GM23338 (cell line): Measurements from ENCODE around the gene EYA3. TPM values are rescaled to one million over a fixed set of nuclear protein-coding genes. Genes with fewer than 3 reads are reported as not detected.

Source experiments
- ATAC-seq: fragments of 200-7000 bp; cut with Tn5 transposase; 3 replicates; pipeline ENCODE4 v1.9.1; 2020
- DNase-seq: peaks from one replicate; pipeline ENCODE4 v3.0.0-alpha.2; 2015; ENCODE audit warnings: low spot score
- H2AFZ ChIP-seq: fragments of 200-600 bp; sonication (generic); 2 replicates; pipeline ENCODE4 v1.8.0; 2016; ENCODE audit warnings: antibody characterized with exemption, mild to moderate bottlenecking, moderate library complexity
- H3F3A ChIP-seq: fragments of 200-600 bp; sonication (generic); replicated peaks from 2 replicates; pipeline ENCODE4 v1.8.0; 2017; ENCODE audit warnings: antibody characterized with exemption, mixed run types, low read depth
- H3K27ac ChIP-seq: fragments of 200-600 bp; sonication (generic); 2 replicates; pipeline ENCODE4 v1.6.1; 2016; ENCODE audit warnings: low read depth
- H3K27me3 ChIP-seq: fragments of 200-600 bp; sonication (generic); 2 replicates; pipeline ENCODE4 v1.8.0; 2016; ENCODE audit warnings: mild to moderate bottlenecking, mixed run types, moderate library complexity; ENCODE audit not compliant: insufficient read depth
- H3K36me3 ChIP-seq: fragments of 200-600 bp; sonication (generic); 2 replicates; pipeline ENCODE4 v1.8.0; 2016; ENCODE audit warnings: mild to moderate bottlenecking; ENCODE audit not compliant: insufficient read depth
- H3K4me1 ChIP-seq: fragments of 200-600 bp; sonication (generic); 2 replicates; pipeline ENCODE4 v1.8.0; 2016; ENCODE audit warnings: mild to moderate bottlenecking, moderate library complexity; ENCODE audit not compliant: insufficient read depth
- H3K4me2 ChIP-seq: fragments of 200-600 bp; sonication (generic); 2 replicates; pipeline ENCODE4 v1.7.1; 2017; ENCODE audit warnings: mixed run types
- H3K4me3 ChIP-seq: fragments of 200-600 bp; sonication (generic); 2 replicates; pipeline ENCODE4 v1.6.1; 2016; ENCODE audit warnings: mixed run types
- H3K79me2 ChIP-seq: fragments of 200-600 bp; sonication (generic); replicated peaks from 2 replicates; pipeline ENCODE4 v1.8.0; 2017; ENCODE audit warnings: mild to moderate bottlenecking; ENCODE audit not compliant: insufficient read depth
- H3K9me2 ChIP-seq: fragments of 200-600 bp; sonication (generic); 2 replicates; pipeline ENCODE4 v1.8.0; 2017; ENCODE audit not compliant: insufficient read depth
- H4K20me1 ChIP-seq: fragments of 200-600 bp; sonication (generic); replicated peaks from 2 replicates; pipeline ENCODE4 v1.8.0; 2017; ENCODE audit warnings: mild to moderate bottlenecking; ENCODE audit not compliant: insufficient read depth
- H3K27ac Mint-ChIP-seq: 2 replicates; pipeline ENCODE4 v1.8.0; 2020; ENCODE audit warnings: inconsistent platforms, mild to moderate bottlenecking, moderate library complexity, mixed read lengths
- H3K27me3 Mint-ChIP-seq: 3 replicates; pipeline ENCODE4 v1.8.0; 2022; ENCODE audit warnings: low read depth, mild to moderate bottlenecking, moderate library complexity, mixed read lengths, inconsistent platforms; ENCODE audit not compliant: insufficient read depth, poor library complexity
- H3K36me3 Mint-ChIP-seq: 3 replicates; pipeline ENCODE4 v1.8.0; 2021; ENCODE audit warnings: low read depth, mild to moderate bottlenecking, inconsistent platforms, moderate library complexity, mixed read lengths
- H3K4me1 Mint-ChIP-seq: 3 replicates; pipeline ENCODE4 v1.8.0; 2020; ENCODE audit warnings: mild to moderate bottlenecking, inconsistent platforms, mixed read lengths
- H3K4me3 Mint-ChIP-seq: 3 replicates; pipeline ENCODE4 v1.8.0; 2021; ENCODE audit warnings: moderate library complexity, mild to moderate bottlenecking, inconsistent platforms, mixed read lengths
- H3K9me3 Mint-ChIP-seq: 3 replicates; pipeline ENCODE4 v1.8.0; 2020; ENCODE audit warnings: moderate library complexity, mild to moderate bottlenecking, inconsistent platforms, mixed read lengths
- NANOG ChIP-seq: IDR thresholded peaks from 2 replicates; pipeline ENCODE4 v1.6.1; 2016; ENCODE audit warnings: antibody characterized with exemption, borderline replicate concordance
- ZNF114 ChIP-seq: fragments of 250-450 bp; sonication (Bioruptor Pico); IDR thresholded peaks from 2 replicates; pipeline ENCODE4 v1.5.0; 2020; ENCODE audit warnings: mild to moderate bottlenecking, moderate library complexity
- ZNF462 ChIP-seq: fragments of 250-450 bp; sonication (Bioruptor Pico); IDR thresholded peaks from 2 replicates; pipeline ENCODE4 v1.5.0; 2020; ENCODE audit warnings: mild to moderate bottlenecking, moderate library complexity
- polyA plus RNA-seq: library from polyadenylated mRNA; unstranded; fragments of >200 nt; fragmentation: Nextera tagmentation; extraction: Ambion mirVana; gene quantifications from 2 replicates; pipeline ENCODE4 v1.2.1, GENCODE V29; 2016
- total RNA-seq: library from RNA; depleted of rRNA; stranded (reverse); fragments of >200 nt; shearing (Covaris generic); gene quantifications from 2 replicates; pipeline ENCODE4 v1.2.3, GENCODE V29; 2014
- TF ChIP-seq, protein P1 (sequence below): IDR thresholded peaks from 2 replicates; pipeline ENCODE4 v1.6.1; 2016; ENCODE audit warnings: antibody characterized with exemption
- TF ChIP-seq, protein P2 (sequence below), 2 experiments: fragments of 200-600 bp in 1 of 2; sonication (generic) in 1 of 2; conservative IDR thresholded peaks; 2 replicates each; pipeline versions ENCODE4 v1.5.1 to v1.6.1; 2016 to 2017; ENCODE audit warnings: antibody characterized with exemption in 2 of 2, low read depth in 2 of 2, mild to moderate bottlenecking in 2 of 2, moderate library complexity in 1 of 2

EYA3 gene
- total and polyA plus RNA-seq, 2 experiments from 2014 or later = 12.5 to 33.6 TPM

DNA sequence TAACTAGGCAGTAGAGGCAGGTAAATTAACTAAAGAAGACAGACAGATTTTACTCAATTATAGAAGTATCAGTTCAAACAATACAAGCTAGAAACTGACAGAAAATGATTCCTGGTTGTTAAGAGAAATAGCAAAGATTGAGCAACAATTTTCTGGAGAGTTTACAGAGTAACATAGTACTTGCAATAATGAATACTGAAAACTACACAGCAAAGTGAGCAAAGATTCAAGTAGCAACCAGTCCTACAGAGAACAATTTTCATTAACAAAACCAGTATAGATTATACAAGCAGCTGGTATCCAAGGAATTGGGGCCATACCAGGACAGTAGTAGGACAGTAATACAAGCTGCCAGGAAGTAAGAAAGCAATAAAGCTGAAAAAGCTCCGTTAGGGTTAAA, 37.6 kb downstream of the EYA3 start:
- H3K27ac ChIP-seq = no peak overlapping the region
- Mint-ChIP-seq H3K36me3 (peaks cover 7% of the 10 kb centered on the region; the same call in 2 of the 3 replicates), H3K27ac (no peak overlapping the region), H3K4me1 (peaks cover 5% of the 10 kb centered on the region; the same call in 2 of the 3 replicates), H3K9me3 (no peaks in the 10 kb centered on the region), H3K27me3 (no peaks in the 10 kb centered on the region), H3K4me3 (no peak overlapping the region)
- no peaks in the 10 kb centered on the region for H3K79me2 ChIP-seq
- H3K36me3 ChIP-seq = no peaks in the 10 kb centered on the region
- H3K4me3 ChIP-seq = no peak overlapping the region
- H3K27me3 ChIP-seq = no peaks in the 10 kb centered on the region
- H3K4me1 ChIP-seq = peaks cover 2% of the 10 kb centered on the region; the same call in 1 of the 2 replicates
- no peak overlapping the region for H2AFZ ChIP-seq
- no peak overlapping the region for H3K4me2 ChIP-seq
- no peak for ATAC-seq
- no peaks in the 10 kb centered on the region for H3K9me2 ChIP-seq
- H3F3A ChIP-seq = no peaks in the 10 kb centered on the region
- TF ChIP-seq ZNF462 (no peak), ZNF114 (no peak)
- no peak for DNase-seq
- H4K20me1 ChIP-seq = no peaks in the 10 kb centered on the region; the same call in 1 of the 2 replicates

DNA sequence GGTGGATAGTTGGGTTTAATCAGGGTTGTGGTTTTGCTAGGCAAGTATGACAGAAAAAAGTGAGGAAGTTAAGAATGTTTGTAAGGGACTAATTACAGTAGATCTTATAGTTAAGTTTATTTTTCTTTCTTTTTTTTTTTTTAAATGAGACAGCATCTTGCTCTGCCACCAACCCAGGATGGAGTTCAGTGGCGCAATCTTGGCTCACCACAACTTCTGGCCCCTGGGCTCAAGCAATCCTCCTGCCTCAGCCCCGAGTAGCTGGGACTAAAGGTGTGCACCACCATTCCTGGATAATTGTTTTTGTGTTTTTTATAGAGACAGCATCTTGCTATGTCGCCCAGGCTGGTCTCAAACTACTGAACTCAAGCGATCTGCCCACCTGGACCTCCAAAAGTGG, 41.7 kb downstream of the EYA3 start:
- Histone ChIP-seq H3K4me1 (peaks cover 4% of the 10 kb centered on the region; the same call in 1 of the 2 replicates), H3K36me3 (no peaks in the 10 kb centered on the region), H4K20me1 (no peaks in the 10 kb centered on the region; the same call in 1 of the 2 replicates), H3K4me2 (no peak overlapping the region), H3F3A (no peaks in the 10 kb centered on the region), H3K79me2 (0 out of 2 replicates have a peak, but pooled peaks cover 4% of the 10 kb centered on the region), H3K4me3 (no peak overlapping the region), H3K27ac (no peak overlapping the region), H2AFZ (no peak overlapping the region), H3K9me2 (no peaks in the 10 kb centered on the region), H3K27me3 (no peaks in the 10 kb centered on the region)
- no peaks in the 10 kb centered on the region for H3K27me3 Mint-ChIP-seq
- no peak for DNase-seq
- H3K27ac Mint-ChIP-seq = no peak overlapping the region
- no peaks in the 10 kb centered on the region for H3K9me3 Mint-ChIP-seq
- no peak overlapping the region for H3K4me3 Mint-ChIP-seq
- ATAC-seq = no peak
- H3K36me3 Mint-ChIP-seq = peaks cover 7% of the 10 kb centered on the region; the same call in 2 of the 3 replicates
- peaks cover 7% of the 10 kb centered on the region; the same call in 2 of the 3 replicates for H3K4me1 Mint-ChIP-seq
- TF ChIP-seq, protein P1, sequence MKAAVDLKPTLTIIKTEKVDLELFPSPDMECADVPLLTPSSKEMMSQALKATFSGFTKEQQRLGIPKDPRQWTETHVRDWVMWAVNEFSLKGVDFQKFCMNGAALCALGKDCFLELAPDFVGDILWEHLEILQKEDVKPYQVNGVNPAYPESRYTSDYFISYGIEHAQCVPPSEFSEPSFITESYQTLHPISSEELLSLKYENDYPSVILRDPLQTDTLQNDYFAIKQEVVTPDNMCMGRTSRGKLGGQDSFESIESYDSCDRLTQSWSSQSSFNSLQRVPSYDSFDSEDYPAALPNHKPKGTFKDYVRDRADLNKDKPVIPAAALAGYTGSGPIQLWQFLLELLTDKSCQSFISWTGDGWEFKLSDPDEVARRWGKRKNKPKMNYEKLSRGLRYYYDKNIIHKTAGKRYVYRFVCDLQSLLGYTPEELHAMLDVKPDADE = no peak
- TF ChIP-seq NANOG = no peak
- TF ChIP-seq, protein P2, sequence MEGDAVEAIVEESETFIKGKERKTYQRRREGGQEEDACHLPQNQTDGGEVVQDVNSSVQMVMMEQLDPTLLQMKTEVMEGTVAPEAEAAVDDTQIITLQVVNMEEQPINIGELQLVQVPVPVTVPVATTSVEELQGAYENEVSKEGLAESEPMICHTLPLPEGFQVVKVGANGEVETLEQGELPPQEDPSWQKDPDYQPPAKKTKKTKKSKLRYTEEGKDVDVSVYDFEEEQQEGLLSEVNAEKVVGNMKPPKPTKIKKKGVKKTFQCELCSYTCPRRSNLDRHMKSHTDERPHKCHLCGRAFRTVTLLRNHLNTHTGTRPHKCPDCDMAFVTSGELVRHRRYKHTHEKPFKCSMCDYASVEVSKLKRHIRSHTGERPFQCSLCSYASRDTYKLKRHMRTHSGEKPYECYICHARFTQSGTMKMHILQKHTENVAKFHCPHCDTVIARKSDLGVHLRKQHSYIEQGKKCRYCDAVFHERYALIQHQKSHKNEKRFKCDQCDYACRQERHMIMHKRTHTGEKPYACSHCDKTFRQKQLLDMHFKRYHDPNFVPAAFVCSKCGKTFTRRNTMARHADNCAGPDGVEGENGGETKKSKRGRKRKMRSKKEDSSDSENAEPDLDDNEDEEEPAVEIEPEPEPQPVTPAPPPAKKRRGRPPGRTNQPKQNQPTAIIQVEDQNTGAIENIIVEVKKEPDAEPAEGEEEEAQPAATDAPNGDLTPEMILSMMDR (conservative IDR thresholded peaks at IDR 0.05; ENCODE audit: low read depth in 2 of 2) = no peak
